ENCODE results near the gene KLHL22. TPM values are rescaled to one million over a fixed set of nuclear protein-coding genes. Genes with fewer than 3 reads are reported as not detected.

The KLHL22 gene
- total and polyA plus RNA-seq, 4 donors: 2.0 to 20.3 (median 8.7) TPM

DNA sequence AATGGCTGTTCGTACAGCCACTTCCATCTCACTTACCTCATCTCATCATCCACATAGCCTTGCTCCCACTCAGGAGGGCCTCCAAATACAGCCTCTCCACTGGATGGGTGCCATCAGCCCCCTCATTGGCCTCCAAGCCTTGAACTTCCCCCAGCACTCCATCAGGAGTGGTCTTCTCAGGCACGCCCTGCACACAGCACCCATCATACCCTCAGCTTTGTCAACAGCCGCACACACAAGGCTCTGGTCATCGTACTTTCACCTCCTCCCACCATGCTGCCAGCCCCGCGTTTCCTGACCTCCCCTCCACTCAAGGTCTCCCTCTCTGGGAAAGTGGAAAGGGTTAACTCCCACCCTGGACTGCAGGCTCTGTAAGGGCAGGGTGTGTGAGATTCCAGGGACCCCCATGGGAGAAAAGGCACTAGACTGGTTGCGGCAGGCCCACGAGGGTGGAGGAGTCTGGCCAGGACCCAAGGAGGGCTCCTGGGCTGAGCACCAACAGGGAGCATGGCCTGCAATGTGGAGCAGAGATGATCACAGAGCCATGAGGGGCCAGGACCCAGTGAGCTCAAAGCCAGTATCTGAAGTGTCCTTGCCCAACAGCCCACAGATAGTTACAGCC lies 37.0 kb downstream of the KLHL22 start (continued):
- TF ChIP-seq, protein P1, sequence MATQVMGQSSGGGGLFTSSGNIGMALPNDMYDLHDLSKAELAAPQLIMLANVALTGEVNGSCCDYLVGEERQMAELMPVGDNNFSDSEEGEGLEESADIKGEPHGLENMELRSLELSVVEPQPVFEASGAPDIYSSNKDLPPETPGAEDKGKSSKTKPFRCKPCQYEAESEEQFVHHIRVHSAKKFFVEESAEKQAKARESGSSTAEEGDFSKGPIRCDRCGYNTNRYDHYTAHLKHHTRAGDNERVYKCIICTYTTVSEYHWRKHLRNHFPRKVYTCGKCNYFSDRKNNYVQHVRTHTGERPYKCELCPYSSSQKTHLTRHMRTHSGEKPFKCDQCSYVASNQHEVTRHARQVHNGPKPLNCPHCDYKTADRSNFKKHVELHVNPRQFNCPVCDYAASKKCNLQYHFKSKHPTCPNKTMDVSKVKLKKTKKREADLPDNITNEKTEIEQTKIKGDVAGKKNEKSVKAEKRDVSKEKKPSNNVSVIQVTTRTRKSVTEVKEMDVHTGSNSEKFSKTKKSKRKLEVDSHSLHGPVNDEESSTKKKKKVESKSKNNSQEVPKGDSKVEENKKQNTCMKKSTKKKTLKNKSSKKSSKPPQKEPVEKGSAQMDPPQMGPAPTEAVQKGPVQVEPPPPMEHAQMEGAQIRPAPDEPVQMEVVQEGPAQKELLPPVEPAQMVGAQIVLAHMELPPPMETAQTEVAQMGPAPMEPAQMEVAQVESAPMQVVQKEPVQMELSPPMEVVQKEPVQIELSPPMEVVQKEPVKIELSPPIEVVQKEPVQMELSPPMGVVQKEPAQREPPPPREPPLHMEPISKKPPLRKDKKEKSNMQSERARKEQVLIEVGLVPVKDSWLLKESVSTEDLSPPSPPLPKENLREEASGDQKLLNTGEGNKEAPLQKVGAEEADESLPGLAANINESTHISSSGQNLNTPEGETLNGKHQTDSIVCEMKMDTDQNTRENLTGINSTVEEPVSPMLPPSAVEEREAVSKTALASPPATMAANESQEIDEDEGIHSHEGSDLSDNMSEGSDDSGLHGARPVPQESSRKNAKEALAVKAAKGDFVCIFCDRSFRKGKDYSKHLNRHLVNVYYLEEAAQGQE (IDR thresholded peaks at IDR 0.05): no peak
- TF ChIP-seq NR2F2 (IDR thresholded peaks at IDR 0.05) (no peak), TAF1 (conservative IDR thresholded peaks at IDR 0.05) (no peak), GABPA (IDR thresholded peaks at IDR 0.05 in 1 of 2, conservative IDR thresholded peaks at IDR 0.05 in 1 of 2) (no peak), RXRA (IDR thresholded peaks at IDR 0.05) (no peak), EGR1 (IDR thresholded peaks at IDR 0.05; ENCODE audit: low read depth in 2 of 2) (no peak)
- TF ChIP-seq, protein P2, sequence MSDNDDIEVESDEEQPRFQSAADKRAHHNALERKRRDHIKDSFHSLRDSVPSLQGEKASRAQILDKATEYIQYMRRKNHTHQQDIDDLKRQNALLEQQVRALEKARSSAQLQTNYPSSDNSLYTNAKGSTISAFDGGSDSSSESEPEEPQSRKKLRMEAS (IDR thresholded peaks at IDR 0.05): no peak

GRCh38 chr22:20457506-20458240 lies 37.9 kb downstream of the KLHL22 start:
- H3K4me3 ChIP-seq (ENCODE audit: low read depth in 1 of 3, low read length in 3 of 3): no peak overlapping the region
- no peak for DNase-seq (ENCODE audit: low spot score)
- H3K9me3 ChIP-seq (ENCODE audit: control insufficient read depth in 4 of 4, low read length in 3 of 4): no peaks in the 10 kb centered on the region
- H3K27ac ChIP-seq (ENCODE audit: low read depth in 1 of 2, low read length in 2 of 2): no peak overlapping the region
- H3K27me3 ChIP-seq (ENCODE audit: control insufficient read depth in 4 of 4, insufficient read depth in 4 of 4, low read length in 3 of 4): no peaks in the 10 kb centered on the region
- no peak overlapping the region for H3K9ac ChIP-seq (ENCODE audit: low read depth in 1 of 2, low read length in 2 of 2)
- TF ChIP-seq, protein P1 (IDR thresholded peaks at IDR 0.05): no peak
- TF ChIP-seq GABPA (IDR thresholded peaks at IDR 0.05 in 1 of 2, conservative IDR thresholded peaks at IDR 0.05 in 1 of 2): no peak
- TF ChIP-seq, protein P3, sequence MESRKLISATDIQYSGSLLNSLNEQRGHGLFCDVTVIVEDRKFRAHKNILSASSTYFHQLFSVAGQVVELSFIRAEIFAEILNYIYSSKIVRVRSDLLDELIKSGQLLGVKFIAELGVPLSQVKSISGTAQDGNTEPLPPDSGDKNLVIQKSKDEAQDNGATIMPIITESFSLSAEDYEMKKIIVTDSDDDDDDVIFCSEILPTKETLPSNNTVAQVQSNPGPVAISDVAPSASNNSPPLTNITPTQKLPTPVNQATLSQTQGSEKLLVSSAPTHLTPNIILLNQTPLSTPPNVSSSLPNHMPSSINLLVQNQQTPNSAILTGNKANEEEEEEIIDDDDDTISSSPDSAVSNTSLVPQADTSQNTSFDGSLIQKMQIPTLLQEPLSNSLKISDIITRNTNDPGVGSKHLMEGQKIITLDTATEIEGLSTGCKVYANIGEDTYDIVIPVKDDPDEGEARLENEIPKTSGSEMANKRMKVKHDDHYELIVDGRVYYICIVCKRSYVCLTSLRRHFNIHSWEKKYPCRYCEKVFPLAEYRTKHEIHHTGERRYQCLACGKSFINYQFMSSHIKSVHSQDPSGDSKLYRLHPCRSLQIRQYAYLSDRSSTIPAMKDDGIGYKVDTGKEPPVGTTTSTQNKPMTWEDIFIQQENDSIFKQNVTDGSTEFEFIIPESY (IDR thresholded peaks at IDR 0.05): no peak
- WGBS: 93% methylated on average over 15 of the region's 15 CpGs
- H3K36me3 ChIP-seq (ENCODE audit: control insufficient read depth in 4 of 4, insufficient read depth in 3 of 4, low read depth in 1 of 4, low read length in 3 of 4): peaks cover 0 to 14% (median 3%) of the 10 kb centered on the region in 4 donors
- H3K4me1 ChIP-seq (ENCODE audit: control insufficient read depth in 4 of 4, insufficient read depth in 4 of 4, low read length in 3 of 4): no peaks in the 10 kb centered on the region

All from liver (tissue), 9 donors.